ENCODE measurements around the gene PRKG1.

Gene PRKG1

GRCh38 chr10:51932530-51932929 is 858.2 kb downstream of the PRKG1 start:
- H3K4me3 ChIP-seq (replicated peaks; ENCODE audit: insufficient read depth, low read length), result no peak overlapping the region
- no peak for DNase-seq (ENCODE audit: low read depth in 1 of 2, low spot score in 1 of 2)
- H3K27ac ChIP-seq (replicated peaks), result no peak overlapping the region
- H3K27me3 ChIP-seq (ENCODE audit: insufficient read depth, poor library complexity, severe bottlenecking), result no peaks in the 10 kb centered on the region
- TF ChIP-seq GABPA (IDR thresholded peaks at IDR 0.05; ENCODE audit: low read depth) (no peak), POLR2AphosphoS5 (IDR thresholded peaks at IDR 0.05; ENCODE audit: low read depth) (no peak), CTCF (IDR thresholded peaks at IDR 0.05; ENCODE audit: insufficient read depth, low read length) (no peak), SPI1 (IDR thresholded peaks at IDR 0.05; ENCODE audit: borderline replicate concordance, low read depth) (no peak), REST (IDR thresholded peaks at IDR 0.05; ENCODE audit: insufficient replicate concordance, low read depth) (no peak)

GRCh38 chr10:51934373-51934772 is 860.1 kb downstream of the PRKG1 start:
- no peak overlapping the region for H3K27ac ChIP-seq (replicated peaks)
- DNase-seq (ENCODE audit: low read depth in 1 of 2, low spot score in 1 of 2), result no peak
- no peak overlapping the region for H3K4me3 ChIP-seq (replicated peaks; ENCODE audit: insufficient read depth, low read length)

GRCh38 chr10:51935341-51935740 is 861.1 kb downstream of the PRKG1 start:
- H3K4me3 ChIP-seq (replicated peaks; ENCODE audit: insufficient read depth, low read length), result no peak overlapping the region
- no peak for TF ChIP-seq POLR2AphosphoS5 (IDR thresholded peaks at IDR 0.05; ENCODE audit: low read depth)
- TF ChIP-seq SPI1 (IDR thresholded peaks at IDR 0.05; ENCODE audit: borderline replicate concordance, low read depth), result no peak
- no peak for TF ChIP-seq GABPA (IDR thresholded peaks at IDR 0.05; ENCODE audit: low read depth)
- no peak for TF ChIP-seq REST (IDR thresholded peaks at IDR 0.05; ENCODE audit: insufficient replicate concordance, low read depth)
- no peak for DNase-seq (ENCODE audit: low read depth in 1 of 2, low spot score in 1 of 2)
- H3K27me3 ChIP-seq (ENCODE audit: insufficient read depth, poor library complexity, severe bottlenecking), result no peaks in the 10 kb centered on the region
- no peak overlapping the region for H3K27ac ChIP-seq (replicated peaks)

More at GRCh38 chr10:51934373-51934772, 860.1 kb downstream of the PRKG1 start:
- H3K27me3 ChIP-seq (ENCODE audit: insufficient read depth, poor library complexity, severe bottlenecking), result no peaks in the 10 kb centered on the region
- no peak for TF ChIP-seq GABPA (IDR thresholded peaks at IDR 0.05; ENCODE audit: low read depth)
- no peak for TF ChIP-seq POLR2AphosphoS5 (IDR thresholded peaks at IDR 0.05; ENCODE audit: low read depth)
- TF ChIP-seq CTCF (IDR thresholded peaks at IDR 0.05; ENCODE audit: insufficient read depth, low read length), result no peak

- Histone ChIP-seq H3K27me3 (ENCODE audit: insufficient read depth, poor library complexity, severe bottlenecking) (no peaks in the 10 kb centered on the region), H3K27ac (replicated peaks) (no peak overlapping the region), H3K4me3 (replicated peaks; ENCODE audit: insufficient read depth, low read length) (no peak overlapping the region)
- DNase-seq (ENCODE audit: low read depth in 1 of 2, low spot score in 1 of 2), result no peak
- TF ChIP-seq REST (IDR thresholded peaks at IDR 0.05; ENCODE audit: insufficient replicate concordance, low read depth) (no peak), CTCF (IDR thresholded peaks at IDR 0.05; ENCODE audit: insufficient read depth, low read length) (no peak), GABPA (IDR thresholded peaks at IDR 0.05; ENCODE audit: low read depth) (no peak), POLR2AphosphoS5 (IDR thresholded peaks at IDR 0.05; ENCODE audit: low read depth) (no peak), SPI1 (IDR thresholded peaks at IDR 0.05; ENCODE audit: borderline replicate concordance, low read depth) (no peak)
Measured at GRCh38 chr10:51937308-51938140, 863.2 kb downstream of the PRKG1 start.

Data from HL-60 (cell line).